HG03469 (cell line): ENCODE results near the gene LAX1.
A peak's percentile ranks its signal among the peaks of the same experiment; 100 is the strongest.
"Not testable (repeated sequence)": the region's sequence is repeated elsewhere in the genome, so short reads cannot be mapped to it uniquely, and the experiment has no call there.

Experiments
- ATAC-seq: cut with Tn5 transposase; IDR thresholded peaks from one replicate; pipeline ENCODE4 v1.9.1; 2021; ENCODE audit warnings: mild to moderate bottlenecking, moderate library complexity, moderate number of reproducible peaks; ENCODE audit not compliant: unreplicated experiment

The LAX1 gene

GRCh38 chr1:203764105-203765028, 616 bp upstream of the LAX1 start:
- ATAC-seq, result no peak

- ATAC-seq, result no peak
Measured at GRCh38 chr1:203768256-203768655, 3.3 kb downstream of the LAX1 start.

- no peak for ATAC-seq
Measured at GRCh38 chr1:203769505-203770343, 4.7 kb downstream of the LAX1 start.

GRCh38 chr1:203771901-203772301, 6.9 kb downstream of the LAX1 start:
- no peak for ATAC-seq

- no peak for ATAC-seq
Measured at GRCh38 chr1:203772836-203773235, 7.9 kb downstream of the LAX1 start.

GRCh38 chr1:203776636-203777035, 11.7 kb downstream of the LAX1 start:
- ATAC-seq, result no peak

- no peak for ATAC-seq
Measured at GRCh38 chr1:203777596-203777995, 12.6 kb downstream of the LAX1 start.

- no peak for ATAC-seq
Measured at GRCh38 chr1:203778146-203778545, 13.2 kb downstream of the LAX1 start.

GRCh38 chr1:203778789-203779188, 13.8 kb downstream of the LAX1 start:
- ATAC-seq, result no peak

- no peak for ATAC-seq
Measured at GRCh38 chr1:203781962-203782361, 17.0 kb downstream of the LAX1 start.

- ATAC-seq, result no peak
Measured at GRCh38 chr1:203789966-203790365, 25.0 kb downstream of the LAX1 start.

- no peak for ATAC-seq
Measured at GRCh38 chr1:203791498-203791897, 26.5 kb downstream of the LAX1 start.

GRCh38 chr1:203792486-203792885, 27.5 kb downstream of the LAX1 start:
- no peak for ATAC-seq

- ATAC-seq, result not testable (repeated sequence)
Measured at GRCh38 chr1:203793561-203793960, 28.6 kb downstream of the LAX1 start.

- ATAC-seq, result no peak
Measured at GRCh38 chr1:203794764-203795440, 29.9 kb downstream of the LAX1 start.

GRCh38 chr1:203795441-203796235, 30.7 kb downstream of the LAX1 start, which contains the start of the genes ZBED6 and ZC3H11A:
ZBED6 (plus strand) TSS chr1:203795623; CDS start chr1:203797523, 1,900 bp downstream.
ZC3H11A (plus strand) TSS chr1:203795623; CDS start chr1:203817071, 21,448 bp downstream.
- peak; percentile 88 for ATAC-seq

GRCh38 chr1:203796236-203796605, 31.2 kb downstream of the LAX1 start:
- ATAC-seq, result no peak

GRCh38 chr1:203797216-203797615, 32.2 kb downstream of the LAX1 start:
- no peak for ATAC-seq

GRCh38 chr1:203797948-203798655, 33.1 kb downstream of the LAX1 start:
- no peak for ATAC-seq

- ATAC-seq, result no peak
Measured at GRCh38 chr1:203799157-203799556, 34.2 kb downstream of the LAX1 start.
